GM21360 (cell line): ENCODE data around the gene EGFL7.

Source experiments
- ATAC-seq: cut with Tn5 transposase; IDR thresholded peaks from one replicate; pipeline ENCODE4 v1.9.1; 2021; ENCODE audit warnings: mild to moderate bottlenecking, moderate library complexity; ENCODE audit not compliant: unreplicated experiment

The EGFL7 gene

GRCh38 chr9:136685216-136685615, 22.5 kb downstream of the EGFL7 start:
- no peak for ATAC-seq

GRCh38 chr9:136685790-136686533, 23.2 kb downstream of the EGFL7 start:
- no peak for ATAC-seq

DNA sequence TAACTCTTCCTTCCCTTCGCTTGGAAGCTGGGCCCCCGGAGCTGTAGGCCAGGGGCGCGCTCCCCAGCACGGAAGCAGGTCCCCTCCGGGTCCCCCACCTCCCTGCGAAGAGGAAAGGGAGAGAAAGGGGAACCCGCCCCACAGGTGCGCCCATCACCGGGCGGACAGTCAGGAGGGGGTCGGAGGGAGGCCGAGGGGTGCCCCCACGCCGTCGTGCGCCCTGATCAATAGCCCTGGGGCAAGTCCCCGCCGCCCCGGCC, 23.7 kb downstream of the EGFL7 start:
- ATAC-seq = no peak

- peak; percentile 54 for ATAC-seq
Observed at GRCh38 chr9:136686794-136687711, 24.3 kb downstream of the EGFL7 start, which contains the start of gene AGPAT2. TSS of gene AGPAT2 (minus strand) at chr9:136687457. CDS start at chr9:136687357, 100 bp downstream.

GRCh38 chr9:136687721-136688223, 25.1 kb downstream of the EGFL7 start:
- ATAC-seq = no peak

- ATAC-seq = no peak
Observed at GRCh38 chr9:136688274-136689107, 25.8 kb downstream of the EGFL7 start.

- ATAC-seq = no peak
Observed at GRCh38 chr9:136689108-136689460, 26.4 kb downstream of the EGFL7 start.

DNA sequence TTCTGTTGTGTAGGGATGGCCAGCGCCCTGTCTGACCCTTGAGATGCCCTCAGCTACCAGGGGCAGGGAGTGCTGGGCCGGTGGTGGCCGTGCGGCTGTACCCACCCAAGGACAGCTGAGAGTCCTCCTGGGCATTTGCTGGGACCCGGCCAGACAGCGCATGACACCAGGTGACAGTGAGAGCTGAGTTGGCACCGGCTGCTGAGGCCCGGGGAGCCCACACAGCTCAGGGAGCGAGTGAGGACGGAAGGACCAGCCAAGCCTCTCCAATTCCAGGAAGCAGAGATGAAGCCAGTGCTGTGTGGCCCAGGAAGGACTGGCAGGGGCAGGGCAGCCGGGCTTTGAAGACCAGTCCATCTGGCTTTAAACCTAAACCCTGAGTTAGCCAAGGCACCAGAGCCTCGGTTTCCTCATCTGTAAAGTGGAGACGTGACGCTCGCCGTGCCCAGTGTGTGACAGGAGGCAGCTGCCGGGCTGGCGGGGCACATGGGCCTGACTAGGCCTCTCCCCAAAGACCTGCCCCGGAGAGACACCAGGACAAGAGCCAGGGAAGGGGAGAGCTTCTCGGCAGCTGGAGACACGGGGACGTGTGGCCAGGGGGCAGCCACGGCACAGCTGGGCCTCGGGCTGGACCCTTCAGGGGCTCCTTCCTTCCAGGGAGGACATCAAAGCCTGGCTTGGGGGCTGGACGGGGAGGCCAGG, 27.5 kb downstream of the EGFL7 start:
- ATAC-seq = no peak

- ATAC-seq = no peak
Observed at GRCh38 chr9:136690806-136691261, 28.1 kb downstream of the EGFL7 start.

- ATAC-seq = no peak
Observed at GRCh38 chr9:136691316-136692184, 28.8 kb downstream of the EGFL7 start.

DNA sequence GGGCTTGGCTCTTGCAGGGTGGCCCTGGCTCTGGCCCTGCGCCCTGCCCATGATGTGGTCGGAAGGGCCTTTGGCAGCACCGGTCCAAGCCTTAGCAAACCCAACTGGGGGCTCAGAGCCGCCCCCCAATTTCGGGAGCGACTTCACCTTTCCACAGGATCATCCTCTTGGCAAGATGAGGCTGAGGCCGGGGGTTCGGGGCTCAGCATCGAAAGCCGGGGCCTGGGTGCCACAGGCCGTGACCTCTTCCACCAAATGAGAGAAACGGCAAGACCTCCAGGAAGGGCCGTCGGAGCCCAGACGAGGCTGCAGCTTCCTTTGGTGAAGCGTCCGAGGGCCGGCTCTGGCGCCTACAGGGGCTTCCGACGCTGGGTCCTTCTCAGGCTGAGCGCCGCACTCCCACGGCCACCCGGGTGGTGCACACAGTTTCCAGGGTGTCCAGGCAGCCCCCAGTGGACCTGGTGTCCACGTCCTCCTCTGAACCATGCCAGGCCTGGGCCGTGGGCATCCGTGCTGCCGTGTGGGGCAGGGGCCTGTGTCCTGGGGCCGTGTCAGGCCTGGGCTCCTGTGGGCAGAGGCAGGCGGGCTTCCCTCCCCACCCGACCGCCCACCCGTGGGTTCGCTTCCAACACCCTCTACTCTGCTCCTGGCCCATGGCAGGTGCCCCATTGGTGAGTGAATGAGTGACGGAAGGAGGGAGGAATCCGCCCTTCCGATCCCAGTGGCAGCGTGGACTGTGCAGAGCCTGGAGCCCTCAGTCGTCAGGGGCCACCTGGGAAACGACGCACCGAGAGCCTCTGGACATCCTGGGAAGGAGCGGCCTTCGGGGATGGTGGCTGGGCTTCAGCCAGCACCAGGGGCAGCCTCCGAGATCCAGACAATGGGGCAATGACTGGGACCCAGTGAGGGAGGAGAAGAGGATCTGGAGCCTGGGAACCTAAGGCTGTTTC, 29.7 kb downstream of the EGFL7 start:
- ATAC-seq = no peak

- ATAC-seq = no peak
Observed at GRCh38 chr9:136693135-136693489, 30.4 kb downstream of the EGFL7 start.

DNA sequence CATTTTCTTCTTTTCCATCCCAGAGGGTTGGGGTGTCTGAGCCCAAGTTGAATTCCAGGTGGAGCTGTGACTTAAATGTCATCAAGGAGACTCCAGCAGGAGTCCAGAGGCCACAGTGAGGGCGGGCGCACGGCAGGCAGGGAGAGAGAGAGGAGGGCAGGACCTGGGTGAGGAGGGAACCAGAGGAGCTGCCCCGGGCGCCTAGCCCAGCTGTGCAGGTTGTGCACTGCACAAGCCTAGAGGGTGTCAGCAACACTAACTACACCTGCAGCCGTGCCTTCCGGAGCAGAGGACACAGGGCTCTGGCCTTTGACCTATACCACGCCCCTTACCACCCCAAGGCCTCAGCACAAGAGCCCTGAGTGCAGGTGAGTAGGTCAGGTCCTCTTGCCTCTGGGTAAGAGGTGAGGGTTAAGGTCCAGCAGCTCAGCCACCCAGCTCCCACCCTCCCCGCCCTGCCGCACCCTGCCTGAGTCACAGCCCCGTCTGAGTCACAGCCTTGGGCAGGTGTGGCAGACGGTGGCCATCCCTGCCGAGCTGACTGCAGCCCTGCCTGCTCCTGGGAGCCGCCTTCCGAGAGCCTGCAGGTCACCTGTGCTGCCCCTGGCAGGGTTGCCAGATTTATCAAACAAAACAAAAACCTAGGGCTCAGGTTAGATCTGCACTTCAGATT, 30.9 kb downstream of the EGFL7 start:
- ATAC-seq = no peak

DNA sequence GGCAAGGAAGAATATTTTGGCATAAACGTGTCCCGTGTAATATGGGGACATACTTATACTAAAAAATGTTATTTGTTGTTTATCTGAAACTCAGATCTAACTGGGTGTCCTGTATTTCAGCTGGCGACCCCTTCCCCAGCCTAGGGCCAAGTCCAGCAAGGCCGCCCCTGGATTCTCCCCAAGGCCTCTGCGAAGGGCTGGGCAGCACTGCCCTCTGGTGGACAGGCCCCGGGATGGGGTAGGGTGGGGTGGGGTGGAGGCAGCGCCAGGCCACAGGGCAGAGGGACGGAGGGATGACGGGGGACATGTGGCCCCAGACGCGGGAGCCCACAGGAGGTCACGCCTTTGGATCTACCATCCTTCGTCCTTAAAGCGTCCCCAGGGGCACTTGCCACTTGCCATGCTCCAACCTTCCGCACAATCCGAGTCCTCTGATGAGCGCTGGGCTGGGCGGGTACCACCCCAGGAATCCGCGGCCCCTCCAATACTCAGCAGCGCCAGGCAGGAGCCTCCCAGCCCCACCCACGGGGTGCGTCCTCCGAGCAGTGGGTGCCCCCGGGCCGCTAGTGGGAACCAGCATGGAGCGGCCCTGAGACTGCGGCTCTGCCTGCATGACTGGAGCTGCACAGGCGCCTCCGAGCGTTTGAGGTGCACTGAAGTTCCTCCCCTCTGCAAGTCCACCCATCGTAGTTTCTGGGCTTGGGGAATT, 31.6 kb downstream of the EGFL7 start:
- no peak for ATAC-seq

- ATAC-seq = no peak
Observed at GRCh38 chr9:136694872-136695247, 32.1 kb downstream of the EGFL7 start.

DNA sequence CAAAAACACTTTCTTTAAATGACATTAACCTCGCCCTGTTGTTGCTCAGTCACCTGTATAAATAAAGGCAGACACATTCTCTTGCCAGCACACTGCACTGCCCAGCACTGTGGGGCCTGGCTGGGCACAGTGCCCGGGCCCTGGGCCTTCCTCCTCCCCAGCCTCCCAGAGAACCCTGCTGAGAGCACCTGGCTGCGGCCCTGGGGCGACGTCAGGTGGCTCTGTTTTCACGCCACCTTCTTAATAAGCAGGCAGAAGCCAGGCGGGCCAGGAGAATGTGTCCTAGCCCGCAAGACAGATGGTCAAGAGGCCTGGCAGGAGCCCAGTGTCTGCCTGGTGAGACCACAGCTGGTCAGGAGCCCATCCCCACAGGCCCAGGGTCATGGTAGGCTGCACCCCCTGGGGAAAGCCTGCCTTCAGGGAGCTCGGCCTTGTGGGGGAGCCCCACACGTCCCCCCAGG, 32.7 kb downstream of the EGFL7 start:
- ATAC-seq = no peak

DNA sequence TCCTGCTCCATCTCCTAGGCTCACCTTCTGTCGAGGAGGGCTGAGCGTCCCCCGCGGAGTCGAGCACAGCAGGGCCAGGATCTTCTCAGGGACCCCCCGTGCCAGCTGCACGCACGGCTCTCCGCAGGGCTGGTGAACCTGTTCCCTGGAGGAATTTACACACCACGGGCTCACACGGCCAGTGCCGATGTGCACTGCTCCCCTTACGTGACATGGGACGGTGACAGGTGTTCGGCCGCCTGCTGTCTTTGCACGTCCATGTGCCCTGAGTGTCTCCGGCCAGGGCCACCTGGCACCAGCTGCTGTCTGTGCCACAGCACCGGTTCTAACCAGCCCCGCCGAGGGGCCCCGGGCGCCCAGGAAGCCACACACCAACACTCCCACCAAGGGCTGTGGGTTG, 33.2 kb downstream of the EGFL7 start:
- ATAC-seq = no peak
